ENCODE measurements around the gene SPINT3. TPM values are rescaled to one million over a fixed set of nuclear protein-coding genes. Genes with fewer than 3 reads are reported as not detected.
"Not testable (repeated sequence)": the region's sequence is repeated elsewhere in the genome, so short reads cannot be mapped to it uniquely, and the experiment has no call there.

Gene SPINT3
- polyA plus RNA-seq, 3 donors = not detected

GRCh38 chr20:45507011-45507820 is 8.2 kb downstream of the SPINT3 start:
- WGBS, 3 donors = 78 to 87% (median 84%) methylated on average over 5 of the region's 5 CpGs

GRCh38 chr20:45506398-45506797 is 9.0 kb downstream of the SPINT3 start:
- H3K27ac ChIP-seq (ENCODE audit: low read depth, low read length) = no peak overlapping the region
- 74 to 87% (median 82%) methylated on average over 2 of the region's 2 CpGs for WGBS, 3 donors

More at GRCh38 chr20:45507011-45507820, 8.2 kb downstream of the SPINT3 start:
- H3K27ac ChIP-seq (ENCODE audit: low read depth, low read length) = no peak overlapping the region

DNA sequence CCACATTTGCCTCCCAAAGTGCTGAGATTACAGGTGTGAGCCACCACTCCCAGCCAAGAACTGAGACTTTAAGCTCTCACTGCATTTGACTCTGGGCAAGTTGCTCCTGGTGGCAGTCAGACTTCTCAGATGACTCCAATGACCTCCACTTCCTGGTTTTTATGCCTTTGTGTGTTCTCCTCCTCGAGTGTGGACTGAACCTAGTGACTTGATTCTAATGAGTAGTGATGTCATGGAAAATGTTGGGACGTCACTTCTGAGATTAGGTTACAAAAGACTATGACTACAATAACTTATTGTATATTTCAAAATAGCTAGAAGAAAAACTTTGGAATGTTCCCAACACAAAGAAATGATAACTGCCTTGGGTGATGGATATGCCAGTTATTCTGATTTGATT is 12.0 kb downstream of the SPINT3 start:
- no peak overlapping the region for H3K27ac ChIP-seq (ENCODE audit: low read depth, low read length)
- 46 to 52% (median 47%) methylated on average over 2 of the region's 2 CpGs for whole genome bisulfite sequencing, 3 donors

- WGBS, 3 donors = 39 to 79% (median 44%) methylated on average over 1 of the region's 1 CpG
- H3K27ac ChIP-seq (ENCODE audit: low read depth, low read length) = no peak overlapping the region
Observed at GRCh38 chr20:45502561-45502960, 12.9 kb downstream of the SPINT3 start.

GRCh38 chr20:45501600-45501999 is 13.8 kb downstream of the SPINT3 start:
- H3K27ac ChIP-seq (ENCODE audit: low read depth, low read length) = no peak overlapping the region
- WGBS, 3 donors = 37 to 67% (median 47%) methylated on average over 1 of the region's 1 CpG

GRCh38 chr20:45500022-45500421 is 15.4 kb downstream of the SPINT3 start:
- 57 to 76% (median 73%) methylated on average over 6 of the region's 6 CpGs for WGBS, 3 donors
- no peak overlapping the region for H3K27ac ChIP-seq (ENCODE audit: low read depth, low read length)

DNA sequence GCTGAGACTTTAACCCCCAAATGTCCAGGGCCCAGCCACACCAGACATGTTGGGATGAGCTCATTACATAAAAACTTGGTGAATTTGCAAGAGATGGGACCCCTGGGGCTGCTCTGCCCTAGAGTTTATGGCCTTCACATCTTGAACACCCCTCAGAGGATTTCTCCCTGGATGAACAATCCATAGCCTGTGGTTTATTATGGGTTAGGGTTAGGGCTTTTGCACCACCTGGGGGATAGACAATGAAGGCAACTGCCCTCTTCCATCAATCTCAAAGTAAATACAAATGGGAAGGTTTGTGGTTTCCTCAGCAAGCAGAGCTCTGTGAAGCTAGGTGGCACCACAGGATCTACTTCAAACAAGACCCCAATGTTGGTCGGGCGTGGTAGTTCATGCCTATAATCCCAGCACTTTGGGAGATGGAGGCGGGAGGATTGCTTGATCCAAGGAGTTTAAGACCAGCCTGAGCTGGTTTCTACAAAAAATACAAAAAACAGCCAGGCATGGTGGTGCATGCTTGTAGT is 17.4 kb downstream of the SPINT3 start:
- no peak overlapping the region for H3K27ac ChIP-seq (ENCODE audit: low read depth, low read length)
- WGBS, 3 donors = 64 to 86% (median 82%) methylated on average over 3 of the region's 3 CpGs

GRCh38 chr20:45496166-45496565 is 19.3 kb downstream of the SPINT3 start:
- H3K27ac ChIP-seq (ENCODE audit: low read depth, low read length) = no peak overlapping the region
- 64 to 74% (median 70%) methylated on average over 3 of the region's 3 CpGs for WGBS, 3 donors

DNA sequence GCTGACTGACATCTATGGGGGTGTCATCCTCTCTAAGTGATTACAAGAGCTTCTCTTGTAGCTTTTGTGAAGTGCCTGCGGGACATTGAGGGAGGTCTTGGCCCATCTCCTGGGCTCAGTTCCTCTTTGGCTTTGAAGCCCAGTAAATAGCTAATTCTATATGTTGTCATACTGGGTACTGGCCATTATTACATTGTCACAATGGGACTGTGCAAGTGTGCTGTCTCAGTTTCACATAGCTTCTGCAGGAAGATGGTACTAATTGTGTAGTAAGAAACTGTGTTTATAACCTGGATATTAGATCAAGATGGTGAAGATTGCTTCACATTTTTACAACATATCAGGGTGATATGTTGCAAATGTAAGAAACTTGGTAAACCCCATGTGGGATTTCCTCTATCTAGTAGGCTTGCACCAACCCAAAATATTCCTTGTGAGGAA is 19.9 kb downstream of the SPINT3 start:
- 56 to 75% (median 64%) methylated on average over 1 of the region's 1 CpG for WGBS, 3 donors
- H3K27ac ChIP-seq (ENCODE audit: low read depth, low read length) = no peak overlapping the region

GRCh38 chr20:45489083-45489531 is 26.3 kb downstream of the SPINT3 start:
- 43 to 80% (median 50%) methylated on average over 1 of the region's 1 CpG for WGBS, 3 donors
- H3K27ac ChIP-seq (ENCODE audit: low read depth, low read length) = no peak overlapping the region

GRCh38 chr20:45487231-45487635 is 28.2 kb downstream of the SPINT3 start:
- H3K27ac ChIP-seq (ENCODE audit: low read depth, low read length) = no peak overlapping the region
- 20 to 27% (median 24%) methylated on average over 20 of the region's 20 CpGs for WGBS, 3 donors

GRCh38 chr20:45485388-45485787 is 30.0 kb downstream of the SPINT3 start:
- 67 to 81% (median 74%) methylated on average over 4 of the region's 4 CpGs for WGBS, 3 donors
- H3K27ac ChIP-seq (ENCODE audit: low read depth, low read length) = no peak overlapping the region

GRCh38 chr20:45484676-45485075 is 30.7 kb downstream of the SPINT3 start:
- 46 to 53% (median 49%) methylated on average over 6 of the region's 6 CpGs for WGBS, 3 donors
- H3K27ac ChIP-seq (ENCODE audit: low read depth, low read length) = no peak overlapping the region

- WGBS, 3 donors = 35 to 88% (median 82%) methylated on average over 7 of the region's 7 CpGs
- no peak overlapping the region for H3K27ac ChIP-seq (ENCODE audit: low read depth, low read length)
Observed at GRCh38 chr20:45479822-45480221, 35.6 kb downstream of the SPINT3 start.

DNA sequence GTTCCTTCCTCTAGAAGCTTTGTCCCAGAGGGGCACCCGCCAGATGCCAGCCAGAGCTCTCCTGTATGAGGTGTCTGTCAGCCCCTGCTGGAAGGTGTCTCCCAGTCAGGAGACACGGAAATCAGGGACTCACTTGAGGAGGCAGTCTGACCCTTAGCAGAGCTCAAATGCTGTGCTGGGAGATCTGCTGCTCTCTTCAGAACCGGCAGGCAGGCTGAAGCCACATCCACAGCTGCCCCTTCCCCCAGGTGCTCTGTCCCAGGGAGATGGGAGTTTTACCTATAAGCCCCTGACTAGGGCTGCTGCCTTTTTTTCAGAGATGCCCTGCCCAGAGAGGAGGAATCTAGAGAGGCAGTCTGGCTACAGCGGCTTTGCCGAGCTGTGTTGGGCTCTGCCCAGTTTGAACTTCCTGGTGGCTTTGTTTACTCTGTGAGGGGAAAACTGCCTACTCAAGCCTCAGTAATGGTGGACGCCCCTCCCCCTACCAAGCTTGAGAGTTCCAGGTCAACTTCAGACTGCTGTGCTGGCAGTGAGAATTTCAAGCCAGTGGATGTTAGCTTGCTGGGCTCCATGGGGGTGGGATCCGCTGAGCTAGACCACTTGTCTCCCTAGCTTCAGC is 37.8 kb downstream of the SPINT3 start:
- WGBS, 3 donors = 72 to 77% (median 76%) methylated on average over 7 of the region's 7 CpGs
- H3K27ac ChIP-seq (ENCODE audit: low read depth, low read length) = not testable (repeated sequence)

GRCh38 chr20:45472286-45472685 is 43.1 kb downstream of the SPINT3 start:
- H3K27ac ChIP-seq (ENCODE audit: low read depth, low read length) = not testable (repeated sequence)
- WGBS, 3 donors = 63 to 87% (median 66%) methylated on average over 3 of the region's 3 CpGs

- 29 to 41% (median 31%) methylated on average over 10 of the region's 10 CpGs for whole genome bisulfite sequencing, 3 donors
- no peak overlapping the region for H3K27ac ChIP-seq (ENCODE audit: low read depth, low read length)
Observed at GRCh38 chr20:45470937-45471336, 44.5 kb downstream of the SPINT3 start.

DNA sequence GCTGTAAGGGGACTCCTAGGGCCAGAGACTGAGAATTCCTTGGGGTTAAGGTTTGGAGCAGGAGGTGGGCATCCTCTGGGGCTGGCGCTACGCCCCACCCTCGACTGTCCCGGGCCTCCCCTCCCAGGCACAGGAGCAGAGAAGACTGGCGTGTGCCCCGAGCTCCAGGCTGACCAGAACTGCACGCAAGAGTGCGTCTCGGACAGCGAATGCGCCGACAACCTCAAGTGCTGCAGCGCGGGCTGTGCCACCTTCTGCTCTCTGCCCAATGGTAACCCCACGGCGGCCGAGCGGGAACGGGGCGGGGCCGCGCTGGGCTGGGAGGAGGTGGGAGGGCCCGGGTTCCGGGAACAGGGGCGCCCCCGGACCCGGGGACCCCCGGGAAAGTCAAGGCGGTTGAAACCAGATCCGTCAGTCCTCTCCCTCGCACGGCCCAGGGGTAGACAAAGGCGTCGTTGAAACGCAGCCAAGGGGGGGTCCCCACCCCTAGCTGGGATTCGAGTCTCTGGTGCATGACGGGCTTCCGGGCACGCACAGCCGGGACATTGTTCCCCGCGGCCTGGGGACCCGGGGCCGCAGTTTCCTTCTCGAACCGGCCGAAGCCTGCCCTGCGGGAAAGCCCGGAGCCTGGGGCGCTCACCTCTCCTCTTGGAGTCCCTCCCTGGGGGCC is 45.0 kb downstream of the SPINT3 start:
- no peak overlapping the region for H3K27ac ChIP-seq (ENCODE audit: low read depth, low read length)
- 1% methylated on average over 49 to 50 of the region's 50 CpGs for WGBS, 3 donors

Measured in adipose tissue (tissue), 3 donors.